ENCODE results near the gene CELA3B. TPM values are rescaled to one million over a fixed set of nuclear protein-coding genes. Genes with fewer than 3 reads are reported as not detected.

The CELA3B gene
- total and polyA plus RNA-seq, 2 of the 13 experiments (the other 11 are each of a cell fraction or from before 2014, with no cell fraction given) = 0.34 TPM; not detected in 1

DNA sequence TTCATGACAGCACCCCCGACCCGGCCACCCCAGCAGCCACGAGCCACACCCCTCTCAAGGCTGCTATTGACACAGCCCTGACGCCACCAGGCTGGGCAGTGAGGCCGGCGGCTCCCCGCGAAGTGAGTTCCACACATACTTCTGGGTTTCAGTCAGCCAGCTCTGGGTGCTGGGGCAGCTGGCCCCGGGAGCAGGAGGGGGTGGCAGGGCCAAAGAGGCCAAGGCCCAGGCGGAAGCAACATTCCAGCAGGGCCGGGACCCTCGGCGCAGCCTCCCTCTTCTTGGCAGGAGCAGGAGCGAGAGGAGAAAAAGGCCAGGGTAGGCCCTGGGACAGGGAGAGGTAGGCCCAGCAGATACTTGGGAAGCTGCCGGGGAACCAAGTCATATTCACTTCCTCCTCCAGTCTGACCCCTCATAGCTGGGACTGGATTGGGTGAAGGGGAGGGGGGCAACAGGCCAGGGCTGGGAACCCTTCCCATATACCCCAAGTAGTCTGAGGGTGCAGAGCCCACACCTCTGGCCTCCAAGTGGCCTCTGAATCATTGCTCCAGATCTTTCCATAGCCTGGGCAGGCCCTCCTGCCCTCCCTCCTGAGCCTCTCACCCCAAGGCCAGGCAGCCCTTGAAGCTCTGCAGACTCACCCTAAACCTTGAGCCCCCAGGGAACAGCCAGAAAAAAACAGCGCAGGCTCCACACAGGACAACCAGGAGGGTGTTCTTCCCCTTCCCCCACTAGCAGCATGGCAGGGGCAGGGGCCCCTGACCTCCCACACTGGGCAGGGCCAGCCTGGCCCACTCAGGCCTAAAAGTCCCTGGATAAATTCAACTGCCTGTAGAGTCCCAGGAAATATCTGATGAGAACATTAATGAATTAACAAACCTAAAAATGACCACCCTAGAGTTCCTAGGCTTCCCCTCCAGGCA is 45.4 kb upstream of the CELA3B start (continued):
- TF ChIP-seq TRIM24 (CRISPR knock-in tag; IDR thresholded peaks at IDR 0.05) (no peak), ZNF205 (CRISPR knock-in tag; IDR thresholded peaks at IDR 0.05) (0 out of 2 replicates have a peak, but pooled peaks have one; percentile 29), ZNF615 (CRISPR knock-in tag; IDR thresholded peaks at IDR 0.05; ENCODE audit: borderline replicate concordance) (no peak), ZSCAN22 (CRISPR knock-in tag; IDR thresholded peaks at IDR 0.05) (no peak), ZIK1 (CRISPR knock-in tag; IDR thresholded peaks at IDR 0.05; ENCODE audit: borderline replicate concordance, low read depth) (no peak), ZFYVE20 (CRISPR knock-in tag; IDR thresholded peaks at IDR 0.05; ENCODE audit: borderline replicate concordance, low read depth) (no peak), ZNF232 (CRISPR knock-in tag; IDR thresholded peaks at IDR 0.05; ENCODE audit: borderline replicate concordance) (no peak), HOXA5 (CRISPR knock-in tag; IDR thresholded peaks at IDR 0.05) (no peak), NONO (IDR thresholded peaks at IDR 0.05) (no peak), NONO (CRISPR knock-in tag; conservative IDR thresholded peaks at IDR 0.05) (peak; percentile 37; the same call in 1 of the 2 replicates), ZNF747 (CRISPR knock-in tag; IDR thresholded peaks at IDR 0.05; ENCODE audit: borderline replicate concordance) (peak; percentile 48; the same call in 1 of the 2 replicates)
- TF ChIP-seq, protein P1, sequence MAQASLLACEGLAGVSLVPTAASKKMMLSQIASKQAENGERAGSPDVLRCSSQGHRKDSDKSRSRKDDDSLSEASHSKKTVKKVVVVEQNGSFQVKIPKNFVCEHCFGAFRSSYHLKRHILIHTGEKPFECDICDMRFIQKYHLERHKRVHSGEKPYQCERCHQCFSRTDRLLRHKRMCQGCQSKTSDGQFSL (CRISPR knock-in tag; IDR thresholded peaks at IDR 0.05) = no peak
- TF ChIP-seq, protein P2, sequence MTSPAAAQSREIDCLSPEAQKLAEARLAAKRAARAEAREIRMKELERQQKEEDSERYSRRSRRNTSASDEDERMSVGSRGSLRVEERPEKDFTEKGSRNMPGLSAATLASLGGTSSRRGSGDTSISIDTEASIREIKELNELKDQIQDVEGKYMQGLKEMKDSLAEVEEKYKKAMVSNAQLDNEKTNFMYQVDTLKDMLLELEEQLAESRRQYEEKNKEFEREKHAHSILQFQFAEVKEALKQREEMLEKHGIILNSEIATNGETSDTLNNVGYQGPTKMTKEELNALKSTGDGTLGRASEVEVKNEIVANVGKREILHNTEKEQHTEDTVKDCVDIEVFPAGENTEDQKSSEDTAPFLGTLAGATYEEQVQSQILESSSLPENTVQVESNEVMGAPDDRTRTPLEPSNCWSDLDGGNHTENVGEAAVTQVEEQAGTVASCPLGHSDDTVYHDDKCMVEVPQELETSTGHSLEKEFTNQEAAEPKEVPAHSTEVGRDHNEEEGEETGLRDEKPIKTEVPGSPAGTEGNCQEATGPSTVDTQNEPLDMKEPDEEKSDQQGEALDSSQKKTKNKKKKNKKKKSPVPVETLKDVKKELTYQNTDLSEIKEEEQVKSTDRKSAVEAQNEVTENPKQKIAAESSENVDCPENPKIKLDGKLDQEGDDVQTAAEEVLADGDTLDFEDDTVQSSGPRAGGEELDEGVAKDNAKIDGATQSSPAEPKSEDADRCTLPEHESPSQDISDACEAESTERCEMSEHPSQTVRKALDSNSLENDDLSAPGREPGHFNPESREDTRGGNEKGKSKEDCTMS (CRISPR knock-in tag; conservative IDR thresholded peaks at IDR 0.05) = no peak
- TF ChIP-seq, protein P3, sequence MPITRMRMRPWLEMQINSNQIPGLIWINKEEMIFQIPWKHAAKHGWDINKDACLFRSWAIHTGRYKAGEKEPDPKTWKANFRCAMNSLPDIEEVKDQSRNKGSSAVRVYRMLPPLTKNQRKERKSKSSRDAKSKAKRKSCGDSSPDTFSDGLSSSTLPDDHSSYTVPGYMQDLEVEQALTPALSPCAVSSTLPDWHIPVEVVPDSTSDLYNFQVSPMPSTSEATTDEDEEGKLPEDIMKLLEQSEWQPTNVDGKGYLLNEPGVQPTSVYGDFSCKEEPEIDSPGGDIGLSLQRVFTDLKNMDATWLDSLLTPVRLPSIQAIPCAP (CRISPR knock-in tag; IDR thresholded peaks at IDR 0.05; ENCODE audit: low read depth) = no peak
- TF ChIP-seq, protein P4, sequence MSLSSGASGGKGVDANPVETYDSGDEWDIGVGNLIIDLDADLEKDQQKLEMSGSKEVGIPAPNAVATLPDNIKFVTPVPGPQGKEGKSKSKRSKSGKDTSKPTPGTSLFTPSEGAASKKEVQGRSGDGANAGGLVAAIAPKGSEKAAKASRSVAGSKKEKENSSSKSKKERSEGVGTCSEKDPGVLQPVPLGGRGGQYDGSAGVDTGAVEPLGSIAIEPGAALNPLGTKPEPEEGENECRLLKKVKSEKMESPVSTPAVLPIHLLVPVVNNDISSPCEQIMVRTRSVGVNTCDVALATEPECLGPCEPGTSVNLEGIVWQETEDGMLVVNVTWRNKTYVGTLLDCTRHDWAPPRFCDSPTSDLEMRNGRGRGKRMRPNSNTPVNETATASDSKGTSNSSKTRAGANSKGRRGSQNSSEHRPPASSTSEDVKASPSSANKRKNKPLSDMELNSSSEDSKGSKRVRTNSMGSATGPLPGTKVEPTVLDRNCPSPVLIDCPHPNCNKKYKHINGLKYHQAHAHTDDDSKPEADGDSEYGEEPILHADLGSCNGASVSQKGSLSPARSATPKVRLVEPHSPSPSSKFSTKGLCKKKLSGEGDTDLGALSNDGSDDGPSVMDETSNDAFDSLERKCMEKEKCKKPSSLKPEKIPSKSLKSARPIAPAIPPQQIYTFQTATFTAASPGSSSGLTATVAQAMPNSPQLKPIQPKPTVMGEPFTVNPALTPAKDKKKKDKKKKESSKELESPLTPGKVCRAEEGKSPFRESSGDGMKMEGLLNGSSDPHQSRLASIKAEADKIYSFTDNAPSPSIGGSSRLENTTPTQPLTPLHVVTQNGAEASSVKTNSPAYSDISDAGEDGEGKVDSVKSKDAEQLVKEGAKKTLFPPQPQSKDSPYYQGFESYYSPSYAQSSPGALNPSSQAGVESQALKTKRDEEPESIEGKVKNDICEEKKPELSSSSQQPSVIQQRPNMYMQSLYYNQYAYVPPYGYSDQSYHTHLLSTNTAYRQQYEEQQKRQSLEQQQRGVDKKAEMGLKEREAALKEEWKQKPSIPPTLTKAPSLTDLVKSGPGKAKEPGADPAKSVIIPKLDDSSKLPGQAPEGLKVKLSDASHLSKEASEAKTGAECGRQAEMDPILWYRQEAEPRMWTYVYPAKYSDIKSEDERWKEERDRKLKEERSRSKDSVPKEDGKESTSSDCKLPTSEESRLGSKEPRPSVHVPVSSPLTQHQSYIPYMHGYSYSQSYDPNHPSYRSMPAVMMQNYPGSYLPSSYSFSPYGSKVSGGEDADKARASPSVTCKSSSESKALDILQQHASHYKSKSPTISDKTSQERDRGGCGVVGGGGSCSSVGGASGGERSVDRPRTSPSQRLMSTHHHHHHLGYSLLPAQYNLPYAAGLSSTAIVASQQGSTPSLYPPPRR (CRISPR knock-in tag; IDR thresholded peaks at IDR 0.05; ENCODE audit: borderline replicate concordance) = peak; percentile 76; the same call in 1 of the 2 replicates
- TF ChIP-seq, protein P5, sequence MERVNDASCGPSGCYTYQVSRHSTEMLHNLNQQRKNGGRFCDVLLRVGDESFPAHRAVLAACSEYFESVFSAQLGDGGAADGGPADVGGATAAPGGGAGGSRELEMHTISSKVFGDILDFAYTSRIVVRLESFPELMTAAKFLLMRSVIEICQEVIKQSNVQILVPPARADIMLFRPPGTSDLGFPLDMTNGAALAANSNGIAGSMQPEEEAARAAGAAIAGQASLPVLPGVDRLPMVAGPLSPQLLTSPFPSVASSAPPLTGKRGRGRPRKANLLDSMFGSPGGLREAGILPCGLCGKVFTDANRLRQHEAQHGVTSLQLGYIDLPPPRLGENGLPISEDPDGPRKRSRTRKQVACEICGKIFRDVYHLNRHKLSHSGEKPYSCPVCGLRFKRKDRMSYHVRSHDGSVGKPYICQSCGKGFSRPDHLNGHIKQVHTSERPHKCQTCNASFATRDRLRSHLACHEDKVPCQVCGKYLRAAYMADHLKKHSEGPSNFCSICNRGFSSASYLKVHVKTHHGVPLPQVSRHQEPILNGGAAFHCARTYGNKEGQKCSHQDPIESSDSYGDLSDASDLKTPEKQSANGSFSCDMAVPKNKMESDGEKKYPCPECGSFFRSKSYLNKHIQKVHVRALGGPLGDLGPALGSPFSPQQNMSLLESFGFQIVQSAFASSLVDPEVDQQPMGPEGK (CRISPR knock-in tag; IDR thresholded peaks at IDR 0.05) = peak; percentile 93
- TF ChIP-seq, protein P6, sequence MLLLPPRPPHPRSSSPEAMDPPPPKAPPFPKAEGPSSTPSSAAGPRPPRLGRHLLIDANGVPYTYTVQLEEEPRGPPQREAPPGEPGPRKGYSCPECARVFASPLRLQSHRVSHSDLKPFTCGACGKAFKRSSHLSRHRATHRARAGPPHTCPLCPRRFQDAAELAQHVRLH (CRISPR knock-in tag; IDR thresholded peaks at IDR 0.05; ENCODE audit: borderline replicate concordance, low read depth) = peak; percentile 87; the same call in 1 of the 2 replicates

All from HepG2 (cell line).